Esophagus squamous epithelium (tissue), 4 donors: Measurements from ENCODE around the gene DENND1C.

Source experiments
- CTCF ChIP-seq, 6 experiments: fragments of 450-650 bp in 4 of 6; fragments of 200-600 bp in 2 of 6; sonication (generic) in 2 of 6; IDR thresholded peaks; one replicate each; pipeline ENCODE4 v1.5.1; 2016 to 2019; ENCODE audit warnings: antibody characterized with exemption in 6 of 6, mild to moderate bottlenecking in 4 of 6, moderate library complexity in 4 of 6
- POLR2A ChIP-seq, 4 donors: fragments of 450-650 bp; IDR thresholded peaks; one replicate each; pipeline ENCODE4 v1.6.1; 2017; ENCODE audit warnings: antibody characterized with exemption in 4 of 4, mild to moderate bottlenecking in 4 of 4, moderate library complexity in 3 of 4

- TF ChIP-seq CTCF (IDR thresholded peaks at IDR 0.05) (peak in 1 of 6 experiments; percentile 19), POLR2A (IDR thresholded peaks at IDR 0.05) (no peak)
These were observed 22.8 kb downstream of the DENND1C start for GRCh38 chr19:6458695-6459261.
